H9 (cell line): Measurements from ENCODE around the gene DTNA. TPM values are rescaled to one million over a fixed set of nuclear protein-coding genes. Genes with fewer than 3 reads are reported as not detected.

ENCODE experiments used
- DNase-seq: peaks from one replicate; pipeline ENCODE4 v3.0.0-alpha.2; 2017
- H2AFZ ChIP-seq: one replicate; pipeline ENCODE4 v1.6.1; 2013; ENCODE audit warnings: mild to moderate bottlenecking, low read length, control low read depth, moderate library complexity
- H2AK5ac ChIP-seq: 2 replicates; pipeline ENCODE4 v1.6.1; 2013; ENCODE audit warnings: low read length, control low read depth, mixed read lengths; ENCODE audit not compliant: insufficient read length
- H2BK120ac ChIP-seq: one replicate; pipeline ENCODE4 v1.6.1; 2013; ENCODE audit warnings: low read depth, mild to moderate bottlenecking, low read length, control low read depth, inconsistent platforms; ENCODE audit not compliant: poor library complexity, severe bottlenecking
- H2BK12ac ChIP-seq: 2 replicates; pipeline ENCODE4 v1.6.1; 2013; ENCODE audit warnings: low read length, control low read depth, mixed read lengths, low read depth; ENCODE audit not compliant: insufficient read length
- H2BK15ac ChIP-seq: 2 replicates; pipeline ENCODE4 v1.6.1; 2013; ENCODE audit warnings: low read depth, low read length, control low read depth
- H2BK20ac ChIP-seq: one replicate; pipeline ENCODE4 v1.6.1; 2013; ENCODE audit warnings: low read depth, mild to moderate bottlenecking, low read length, control low read depth, inconsistent platforms; ENCODE audit not compliant: poor library complexity, severe bottlenecking
- H2BK5ac ChIP-seq: 2 replicates; pipeline ENCODE4 v1.6.1; 2013; ENCODE audit warnings: low read length, control low read depth, mixed read lengths; ENCODE audit not compliant: insufficient read length
- H3K14ac ChIP-seq: 2 replicates; pipeline ENCODE4 v1.6.1; 2013; ENCODE audit warnings: low read length, control low read depth; ENCODE audit not compliant: insufficient read depth
- H3K18ac ChIP-seq: 2 replicates; pipeline ENCODE4 v1.6.1; 2013; ENCODE audit warnings: low read depth, mild to moderate bottlenecking, mixed read lengths, low read length, control low read depth; ENCODE audit not compliant: insufficient read length
- H3K23ac ChIP-seq: 2 replicates; pipeline ENCODE4 v1.6.1; 2013; ENCODE audit warnings: low read length, control low read depth, mixed read lengths, low read depth; ENCODE audit not compliant: insufficient read length
- H3K23me2 ChIP-seq: 2 replicates; pipeline ENCODE4 v1.6.1; 2013; ENCODE audit warnings: low read depth, mild to moderate bottlenecking, mixed read lengths, low read length, control low read depth; ENCODE audit not compliant: insufficient read length, poor library complexity, severe bottlenecking
- H3K27ac ChIP-seq: 2 replicates; pipeline ENCODE4 v1.5.1; 2013; ENCODE audit warnings: low read length, control low read depth, mixed read lengths, low read depth; ENCODE audit not compliant: insufficient read length
- H3K27me3 ChIP-seq: 2 replicates; pipeline ENCODE4 v1.6.1; 2013; ENCODE audit warnings: low read length, control low read depth, inconsistent platforms; ENCODE audit not compliant: insufficient read depth
- H3K4ac ChIP-seq: 2 replicates; pipeline ENCODE4 v1.6.1; 2013; ENCODE audit warnings: low read depth, mild to moderate bottlenecking, control low read depth, inconsistent platforms, low read length, moderate library complexity
- H3K4me1 ChIP-seq: 2 replicates; pipeline ENCODE4 v1.6.1; 2013; ENCODE audit warnings: low read length, control low read depth, inconsistent platforms; ENCODE audit not compliant: insufficient read depth
- H3K4me2 ChIP-seq: 2 replicates; pipeline ENCODE4 v1.6.1; 2013; ENCODE audit warnings: low read length, control low read depth, mixed read lengths; ENCODE audit not compliant: insufficient read length, insufficient read depth
- H3K56ac ChIP-seq: 2 replicates; pipeline ENCODE4 v1.6.1; 2013; ENCODE audit warnings: low read depth, mild to moderate bottlenecking, mixed read lengths, low read length, control low read depth; ENCODE audit not compliant: insufficient read length
- H3K79me1 ChIP-seq: 2 replicates; pipeline ENCODE4 v1.6.1; 2013; ENCODE audit warnings: low read depth, mild to moderate bottlenecking, moderate library complexity, low read length, control low read depth, inconsistent platforms; ENCODE audit not compliant: insufficient read depth, poor library complexity, severe bottlenecking
- H3K79me2 ChIP-seq: 2 replicates; pipeline ENCODE4 v1.6.1; 2013; ENCODE audit warnings: low read length, control low read depth, inconsistent platforms; ENCODE audit not compliant: insufficient read depth
- H3K9ac ChIP-seq: 2 replicates; pipeline ENCODE4 v1.6.1; 2013; ENCODE audit warnings: low read length, control low read depth, mixed read lengths; ENCODE audit not compliant: insufficient read length; ENCODE audit errors: extremely low read depth
- H3K9me3 ChIP-seq: one replicate; pipeline ENCODE4 v1.6.1; 2013; ENCODE audit warnings: low read depth, low read length, inconsistent platforms; ENCODE audit not compliant: control insufficient read depth
- H3T11ph ChIP-seq: one replicate; pipeline ENCODE4 v1.6.1; 2013; ENCODE audit warnings: mild to moderate bottlenecking, low read length, control low read depth, inconsistent platforms
- H4K20me1 ChIP-seq: one replicate; pipeline ENCODE4 v1.6.1; 2013; ENCODE audit not compliant: control insufficient read depth, insufficient read length, insufficient read depth
- H4K5ac ChIP-seq: 2 replicates; pipeline ENCODE4 v1.6.1; 2013; ENCODE audit warnings: low read depth, mild to moderate bottlenecking, mixed read lengths, low read length, control low read depth; ENCODE audit not compliant: insufficient read length
- H4K8ac ChIP-seq: replicated peaks from 2 replicates; pipeline ENCODE4 v1.6.1; 2013; ENCODE audit warnings: low read length, control low read depth, mixed read lengths, low read depth; ENCODE audit not compliant: insufficient read length
- H4K91ac ChIP-seq: 2 replicates; pipeline ENCODE4 v1.6.1; 2013; ENCODE audit warnings: low read depth, mild to moderate bottlenecking, moderate library complexity, mixed read lengths, low read length, control low read depth; ENCODE audit not compliant: insufficient read length
- H3K27ac Mint-ChIP-seq, 3 experiments: 2 replicates in 2 of 3; 3 replicates in 1 of 3; pipeline ENCODE4 v1.8.0; 2020 to 2021; ENCODE audit warnings: mixed read lengths in 3 of 3, mild to moderate bottlenecking in 1 of 3, moderate library complexity in 1 of 3
- H3K27me3 Mint-ChIP-seq: 2 replicates; pipeline ENCODE4 v1.8.0; 2021; ENCODE audit warnings: low read depth, mild to moderate bottlenecking, moderate library complexity, mixed read lengths
- H3K36me3 Mint-ChIP-seq, 3 experiments: 2 replicates in 2 of 3; 3 replicates in 1 of 3; pipeline ENCODE4 v1.8.0; 2020 to 2021; ENCODE audit warnings: low read depth in 3 of 3, mixed read lengths in 3 of 3; ENCODE audit not compliant: insufficient read depth in 1 of 3
- H3K4me1 Mint-ChIP-seq, 2 experiments: 2 replicates each; pipeline ENCODE4 v1.8.0; 2020; ENCODE audit warnings: mixed read lengths in 2 of 2
- H3K4me3 Mint-ChIP-seq, 2 experiments: 2 replicates in 1 of 2; 3 replicates in 1 of 2; pipeline ENCODE4 v1.8.0; 2020 to 2021; ENCODE audit warnings: mild to moderate bottlenecking in 2 of 2, mixed read lengths in 2 of 2, moderate library complexity in 1 of 2
- H3K9me3 Mint-ChIP-seq, 2 experiments: 2 replicates in 1 of 2; 3 replicates in 1 of 2; pipeline ENCODE4 v1.8.0; 2020; ENCODE audit warnings: mild to moderate bottlenecking in 2 of 2, mixed read lengths in 2 of 2, moderate library complexity in 1 of 2
- WGBS: extraction: QIAGEN DNeasy Blood & Tissue Kit; methylation state at CpG from one replicate; pipeline ENCODE4 v1.1.7; 2013; ENCODE audit warnings: missing lambda C conversion rate, low lambda C conversion rate, mixed read lengths; ENCODE audit not compliant: insufficient read length; ENCODE audit errors: extremely low coverage; 5-methylcytosine and 5-hydroxymethylcytosine counted together
- total RNA-seq: library from RNA; stranded (reverse); gene quantifications from 2 replicates; pipeline ENCODE4 v1.2.1, GENCODE V29; 2021
- TF ChIP-seq, protein P1 (sequence below): fragments of 200-600 bp; sonication (generic); conservative IDR thresholded peaks from 3 replicates; pipeline ENCODE4 v1.8.0; 2021; ENCODE audit warnings: antibody characterized with exemption, mild to moderate bottlenecking

Gene DTNA
- total RNA-seq, 1 experiment from 2014 or later: 25.5 TPM

DNA sequence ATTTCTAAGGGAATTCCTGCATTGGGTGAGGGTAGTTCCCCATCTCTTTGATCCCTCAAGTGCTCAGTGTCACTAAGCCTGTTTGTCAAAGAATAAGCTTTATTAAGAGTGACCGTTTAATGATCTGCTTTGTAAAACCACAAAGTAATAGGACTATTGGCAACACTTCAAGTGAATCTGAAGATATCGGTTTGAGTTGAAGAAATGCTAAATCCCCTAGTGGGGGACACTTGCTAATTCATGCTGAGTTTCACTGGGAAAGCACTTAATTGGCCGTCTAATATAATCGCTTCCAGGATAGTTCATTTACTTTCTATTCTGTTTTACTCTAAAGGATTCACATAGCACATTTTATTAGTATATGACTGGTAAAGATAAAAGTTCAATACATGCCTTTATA lies 54.4 kb downstream of the DTNA start:
- no peak overlapping the region for H4K91ac ChIP-seq
- H3K56ac ChIP-seq: no peak overlapping the region
- no peak overlapping the region for H3K4me2 ChIP-seq
- H2BK20ac ChIP-seq: no peak overlapping the region
- H3K9ac ChIP-seq: no peak overlapping the region
- H3K79me2 ChIP-seq: no peaks in the 10 kb centered on the region
- no peaks in the 10 kb centered on the region for H3K23me2 ChIP-seq
- no peak overlapping the region for H2BK120ac ChIP-seq
- H3K4me1 ChIP-seq: no peaks in the 10 kb centered on the region
- Mint-ChIP-seq H3K9me3 (no peaks in the 10 kb centered on the region), H3K27ac (no peak overlapping the region), H3K27me3 (no peaks in the 10 kb centered on the region), H3K4me3 (no peak overlapping the region), H3K36me3 (no peaks in the 10 kb centered on the region; a peak in 1 of 7 replicates), H3K4me1 (no peaks in the 10 kb centered on the region; a peak in 1 of 4 replicates)
- H4K20me1 ChIP-seq: no peaks in the 10 kb centered on the region
- no CpG with 5 or more reads among the region's 4 CpGs for WGBS
- H3T11ph ChIP-seq: no peak overlapping the region
- no peaks in the 10 kb centered on the region for H3K79me1 ChIP-seq
- H2BK12ac ChIP-seq: no peak overlapping the region
- no peak overlapping the region for H4K5ac ChIP-seq
- no peaks in the 10 kb centered on the region for H3K9me3 ChIP-seq
- no peak overlapping the region for H2BK15ac ChIP-seq
- H3K27me3 ChIP-seq: no peaks in the 10 kb centered on the region
- no peak overlapping the region for H2AFZ ChIP-seq
- no peak for DNase-seq
- no peak overlapping the region for H3K23ac ChIP-seq
- no peak overlapping the region for H2BK5ac ChIP-seq
- TF ChIP-seq, protein P1, sequence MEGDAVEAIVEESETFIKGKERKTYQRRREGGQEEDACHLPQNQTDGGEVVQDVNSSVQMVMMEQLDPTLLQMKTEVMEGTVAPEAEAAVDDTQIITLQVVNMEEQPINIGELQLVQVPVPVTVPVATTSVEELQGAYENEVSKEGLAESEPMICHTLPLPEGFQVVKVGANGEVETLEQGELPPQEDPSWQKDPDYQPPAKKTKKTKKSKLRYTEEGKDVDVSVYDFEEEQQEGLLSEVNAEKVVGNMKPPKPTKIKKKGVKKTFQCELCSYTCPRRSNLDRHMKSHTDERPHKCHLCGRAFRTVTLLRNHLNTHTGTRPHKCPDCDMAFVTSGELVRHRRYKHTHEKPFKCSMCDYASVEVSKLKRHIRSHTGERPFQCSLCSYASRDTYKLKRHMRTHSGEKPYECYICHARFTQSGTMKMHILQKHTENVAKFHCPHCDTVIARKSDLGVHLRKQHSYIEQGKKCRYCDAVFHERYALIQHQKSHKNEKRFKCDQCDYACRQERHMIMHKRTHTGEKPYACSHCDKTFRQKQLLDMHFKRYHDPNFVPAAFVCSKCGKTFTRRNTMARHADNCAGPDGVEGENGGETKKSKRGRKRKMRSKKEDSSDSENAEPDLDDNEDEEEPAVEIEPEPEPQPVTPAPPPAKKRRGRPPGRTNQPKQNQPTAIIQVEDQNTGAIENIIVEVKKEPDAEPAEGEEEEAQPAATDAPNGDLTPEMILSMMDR: peak; percentile 49
- H3K27ac ChIP-seq: no peak overlapping the region
- no peak overlapping the region for H3K4ac ChIP-seq
- H3K14ac ChIP-seq: no peak overlapping the region
- H3K18ac ChIP-seq: no peak overlapping the region
- no peak overlapping the region for H2AK5ac ChIP-seq
- H4K8ac ChIP-seq: no peak overlapping the region
